Stimulated activated naive B cell treated with anti-CD40 and anti-IgM and Interleukin-4, amounts not matched to agents 10 μg/mL and 1 μg/mL and 100 μg/mL, for 72 hours (primary cell): ENCODE data around the gene TMOD2.
A peak's percentile ranks its signal among the peaks of the same experiment; 100 is the strongest.

Experiments
- ATAC-seq, 2 donors: fragments of 150-1000 bp; cut with Tn5 transposase; replicated peaks; 2 replicates each; pipeline ENCODE4 v1.10.0; 2021; ENCODE audit warnings: moderate library complexity in 1 of 2
- DNase-seq: peaks from one replicate; pipeline ENCODE4 v3.0.0; 2021
- H3K27ac Mint-ChIP-seq: one replicate; pipeline ENCODE4 v1.8.0; 2022; ENCODE audit warnings: mild to moderate bottlenecking, mixed read lengths
- H3K27me3 Mint-ChIP-seq, 2 donors: one replicate each; pipeline ENCODE4 v1.8.0; 2022; ENCODE audit warnings: mixed read lengths in 2 of 2
- H3K36me3 Mint-ChIP-seq, 2 donors: one replicate each; pipeline ENCODE4 v1.8.0; 2022; ENCODE audit warnings: mixed read lengths in 2 of 2, mild to moderate bottlenecking in 1 of 2
- H3K4me1 Mint-ChIP-seq, 2 donors: one replicate each; pipeline ENCODE4 v1.8.0; 2022; ENCODE audit warnings: mixed read lengths in 2 of 2, mild to moderate bottlenecking in 1 of 2
- H3K4me3 Mint-ChIP-seq, 2 donors: one replicate each; pipeline ENCODE4 v1.8.0; 2022; ENCODE audit warnings: mild to moderate bottlenecking in 2 of 2, mixed read lengths in 2 of 2, moderate library complexity in 1 of 2
- H3K9me3 Mint-ChIP-seq, 2 donors: one replicate each; pipeline ENCODE4 v1.8.0; 2022; ENCODE audit warnings: mixed read lengths in 2 of 2, mild to moderate bottlenecking in 1 of 2

Gene TMOD2

GRCh38 chr15:51830276-51830806 lies 78.9 kb downstream of the TMOD2 start:
- peak overlapping the region; percentile 70 for H3K27ac Mint-ChIP-seq

GRCh38 chr15:51833772-51834171 lies 82.4 kb downstream of the TMOD2 start:
- H3K27me3 Mint-ChIP-seq = no peaks in the 10 kb centered on the region
- no peak for DNase-seq
- peaks cover 36 to 79% of the 10 kb centered on the region in 2 donors for H3K4me1 Mint-ChIP-seq
- H3K36me3 Mint-ChIP-seq = peaks cover 3 to 8% of the 10 kb centered on the region in 2 donors
- no peak for ATAC-seq
- H3K27ac Mint-ChIP-seq = no peak overlapping the region
- no peak overlapping the region for H3K4me3 Mint-ChIP-seq
- H3K9me3 Mint-ChIP-seq = no peaks in the 10 kb centered on the region

More at GRCh38 chr15:51830276-51830806, 78.9 kb downstream of the TMOD2 start:
- no peaks in the 10 kb centered on the region for H3K27me3 Mint-ChIP-seq
- H3K4me1 Mint-ChIP-seq = peaks cover 16 to 45% of the 10 kb centered on the region in 2 donors
- DNase-seq (no peak), ATAC-seq (no peak)
- peak overlapping the region; percentile 95 to 97 for H3K4me3 Mint-ChIP-seq
- no peaks in the 10 kb centered on the region for H3K9me3 Mint-ChIP-seq
- H3K36me3 Mint-ChIP-seq = peaks cover 3 to 8% of the 10 kb centered on the region in 2 donors

- Mint-ChIP-seq H3K27me3 (no peaks in the 10 kb centered on the region), H3K4me1 (peaks cover 45 to 83% of the 10 kb centered on the region in 2 donors), H3K4me3 (peak overlapping the region; percentile 11 to 63), H3K27ac (peak overlapping the region; percentile 14), H3K9me3 (peaks cover 0 to 4% of the 10 kb centered on the region in 2 donors), H3K36me3 (peaks cover 5 to 6% of the 10 kb centered on the region in 2 donors)
- ATAC-seq = peak; percentile 85
- no peak for DNase-seq
These were observed 86.4 kb downstream of the TMOD2 start for GRCh38 chr15:51837792-51838251.

GRCh38 chr15:51838270-51838669 lies 86.9 kb downstream of the TMOD2 start:
- peak overlapping the region in 1 of 2 donors; percentile 63 for H3K4me3 Mint-ChIP-seq
- peaks cover 8% of the 10 kb centered on the region in 2 donors for H3K36me3 Mint-ChIP-seq
- H3K4me1 Mint-ChIP-seq = peaks cover 49 to 85% of the 10 kb centered on the region in 2 donors
- DNase-seq = no peak
- peak overlapping the region; percentile 4 for H3K27ac Mint-ChIP-seq
- H3K27me3 Mint-ChIP-seq = no peaks in the 10 kb centered on the region
- ATAC-seq = peak in 1 of 2 donors; percentile 5
- peaks cover 0 to 6% of the 10 kb centered on the region in 2 donors for H3K9me3 Mint-ChIP-seq

- Mint-ChIP-seq H3K27ac (no peak overlapping the region), H3K4me1 (peaks cover 46 to 75% of the 10 kb centered on the region in 2 donors), H3K4me3 (no peak overlapping the region), H3K36me3 (peaks cover 8 to 10% of the 10 kb centered on the region in 2 donors), H3K9me3 (peaks cover 0 to 6% of the 10 kb centered on the region in 2 donors), H3K27me3 (no peaks in the 10 kb centered on the region)
- DNase-seq (no peak), ATAC-seq (no peak)
These were observed 89.3 kb downstream of the TMOD2 start for GRCh38 chr15:51840692-51841091.

- ATAC-seq (peak in 1 of 2 donors; percentile 12), DNase-seq (no peak)
- H3K4me1 Mint-ChIP-seq = peaks cover 49 to 71% of the 10 kb centered on the region in 2 donors
- peaks cover 0 to 6% of the 10 kb centered on the region in 2 donors for H3K9me3 Mint-ChIP-seq
- H3K27ac Mint-ChIP-seq = no peak overlapping the region
- no peaks in the 10 kb centered on the region for H3K27me3 Mint-ChIP-seq
- peak overlapping the region in 1 of 2 donors; percentile 19 for H3K4me3 Mint-ChIP-seq
- H3K36me3 Mint-ChIP-seq = peaks cover 8 to 10% of the 10 kb centered on the region in 2 donors
These were observed 90.1 kb downstream of the TMOD2 start for GRCh38 chr15:51841406-51842040.

GRCh38 chr15:51842265-51842664 lies 90.9 kb downstream of the TMOD2 start:
- Mint-ChIP-seq H3K9me3 (peaks cover 0 to 6% of the 10 kb centered on the region in 2 donors), H3K27ac (no peak overlapping the region), H3K27me3 (no peaks in the 10 kb centered on the region), H3K4me3 (no peak overlapping the region), H3K4me1 (peaks cover 45 to 68% of the 10 kb centered on the region in 2 donors), H3K36me3 (peaks cover 8 to 10% of the 10 kb centered on the region in 2 donors)
- no peak for ATAC-seq
- no peak for DNase-seq

GRCh38 chr15:51842852-51843737 lies 91.7 kb downstream of the TMOD2 start:
- Mint-ChIP-seq H3K4me1 (peaks cover 38 to 59% of the 10 kb centered on the region in 2 donors), H3K4me3 (peak overlapping the region in 1 of 2 donors; percentile 10), H3K27me3 (no peaks in the 10 kb centered on the region), H3K27ac (peak overlapping the region; percentile 15), H3K36me3 (peaks cover 8 to 10% of the 10 kb centered on the region in 2 donors), H3K9me3 (peaks cover 0 to 6% of the 10 kb centered on the region in 2 donors)
- ATAC-seq (peak; percentile 64 to 65), DNase-seq (no peak)

- Mint-ChIP-seq H3K27me3 (no peaks in the 10 kb centered on the region), H3K27ac (no peak overlapping the region), H3K4me3 (no peak overlapping the region), H3K9me3 (peaks cover 0 to 6% of the 10 kb centered on the region in 2 donors), H3K4me1 (peaks cover 39 to 62% of the 10 kb centered on the region in 2 donors), H3K36me3 (peaks cover 14 to 15% of the 10 kb centered on the region in 2 donors)
- no peak for ATAC-seq
- no peak for DNase-seq
These were observed 93.5 kb downstream of the TMOD2 start for GRCh38 chr15:51844747-51845426.

GRCh38 chr15:51846066-51846462 lies 94.7 kb downstream of the TMOD2 start:
- DNase-seq (no peak), ATAC-seq (no peak)
- Mint-ChIP-seq H3K27me3 (no peaks in the 10 kb centered on the region), H3K27ac (no peak overlapping the region), H3K4me1 (peaks cover 46 to 68% of the 10 kb centered on the region in 2 donors), H3K36me3 (peaks cover 14 to 15% of the 10 kb centered on the region in 2 donors), H3K9me3 (peaks cover 0 to 6% of the 10 kb centered on the region in 2 donors), H3K4me3 (no peak overlapping the region)

GRCh38 chr15:51846463-51847230 lies 95.2 kb downstream of the TMOD2 start:
- ATAC-seq = no peak
- Mint-ChIP-seq H3K9me3 (peaks cover 0 to 2% of the 10 kb centered on the region in 2 donors), H3K27ac (no peak overlapping the region), H3K36me3 (peaks cover 11 to 12% of the 10 kb centered on the region in 2 donors), H3K4me1 (peaks cover 42 to 65% of the 10 kb centered on the region in 2 donors), H3K27me3 (no peaks in the 10 kb centered on the region), H3K4me3 (no peak overlapping the region)
- DNase-seq = no peak

GRCh38 chr15:51848811-51849210 lies 97.4 kb downstream of the TMOD2 start:
- Mint-ChIP-seq H3K4me1 (peaks cover 38 to 61% of the 10 kb centered on the region in 2 donors), H3K9me3 (no peaks in the 10 kb centered on the region), H3K27me3 (no peaks in the 10 kb centered on the region), H3K36me3 (peaks cover 6 to 7% of the 10 kb centered on the region in 2 donors), H3K4me3 (no peak overlapping the region), H3K27ac (no peak overlapping the region)
- ATAC-seq (no peak), DNase-seq (no peak)

- Mint-ChIP-seq H3K4me1 (peaks cover 37 to 69% of the 10 kb centered on the region in 2 donors), H3K27ac (no peak overlapping the region), H3K27me3 (no peaks in the 10 kb centered on the region), H3K4me3 (no peak overlapping the region), H3K36me3 (peaks cover 6 to 7% of the 10 kb centered on the region in 2 donors), H3K9me3 (no peaks in the 10 kb centered on the region)
- ATAC-seq (no peak), DNase-seq (no peak)
These were observed 98.5 kb downstream of the TMOD2 start for GRCh38 chr15:51849860-51850259.
